SHP77 (cell line): ENCODE data around the gene ARID3A.

ENCODE experiments used
- DNase-seq, 2 experiments: peaks; one replicate each; lab custom pipeline; 2025; lab: John Stamatoyannopoulos, UW

ARID3A gene

GRCh38 chr19:913080-913748, 12.6 kb upstream of the ARID3A start, which contains the start of gene R3HDM4:
R3HDM4 (minus strand) TSS chr19:913219; CDS start chr19:913157, 62 bp downstream.
- peak in 1 of 2 experiments; percentile 63 for DNase-seq

- peak in 1 of 2 experiments; percentile 17 for DNase-seq
Measured at GRCh38 chr19:916645-917322, 9.1 kb upstream of the ARID3A start.

GRCh38 chr19:917323-918151, 8.3 kb upstream of the ARID3A start, which contains the start of gene KISS1R:
KISS1R (plus strand) TSS chr19:917333; CDS start chr19:917503, 170 bp downstream.
- DNase-seq: peak; percentile 50 to 59

- DNase-seq: no peak
Measured at GRCh38 chr19:918152-918437, 7.7 kb upstream of the ARID3A start.

GRCh38 chr19:918481-919198, 7.2 kb upstream of the ARID3A start:
- DNase-seq: no peak

GRCh38 chr19:919199-920050, 6.4 kb upstream of the ARID3A start:
- no peak for DNase-seq

GRCh38 chr19:920051-920864, 5.6 kb upstream of the ARID3A start:
- DNase-seq: no peak

- no peak for DNase-seq
Measured at GRCh38 chr19:924553-925086, 1.2 kb upstream of the ARID3A start.

GRCh38 chr19:925087-925525, 729 bp upstream of the ARID3A start:
- DNase-seq: peak in 1 of 2 experiments; percentile 83

GRCh38 chr19:926323-926588, 421 bp downstream of the ARID3A start:
- no peak for DNase-seq

GRCh38 chr19:926589-927350, 935 bp downstream of the ARID3A start:
- no peak for DNase-seq

- DNase-seq: no peak
Measured at GRCh38 chr19:927351-927779, 1.5 kb downstream of the ARID3A start.

- DNase-seq: no peak
Measured at GRCh38 chr19:927780-928401, 2.1 kb downstream of the ARID3A start.

- no peak for DNase-seq
Measured at GRCh38 chr19:928471-929202, 2.8 kb downstream of the ARID3A start.

GRCh38 chr19:929203-929890, 3.5 kb downstream of the ARID3A start:
- DNase-seq: no peak

GRCh38 chr19:929891-930258, 4.0 kb downstream of the ARID3A start:
- DNase-seq: no peak

GRCh38 chr19:931860-932647, 6.2 kb downstream of the ARID3A start:
- DNase-seq: no peak
